Astrocyte (in vitro differentiated cells and primary cell): ENCODE data around the gene KLF7.

Experiments
- CTCF ChIP-seq: IDR thresholded peaks from 2 replicates; pipeline ENCODE4 v1.5.1; 2011; ENCODE audit warnings: low read depth, mild to moderate bottlenecking, inconsistent platforms, low read length, moderate library complexity; ENCODE audit not compliant: insufficient read depth
- EZH2 ChIP-seq: IDR thresholded peaks from 2 replicates; pipeline ENCODE4 v1.6.1; 2012; ENCODE audit warnings: mild to moderate bottlenecking, low read length, inconsistent platforms; ENCODE audit not compliant: insufficient read depth

- TF ChIP-seq CTCF (no peak), EZH2 (no peak)
These were observed 133.3 kb downstream of the KLF7 start for GRCh38 chr2:207032490-207032889.
